Skin epidermis (tissue), 12 donors: ENCODE measurements around the gene RNPS1.

Experiments used
- H3K27ac ChIP-seq, 21 experiments: fragments of 200-600 bp; sonication (generic) in 11 of 21; one replicate each; pipeline ENCODE4 v1.5.0; 2020; ENCODE audit warnings: mild to moderate bottlenecking in 3 of 21, inconsistent platforms in 2 of 21, moderate library complexity in 2 of 21
- H3K4me3 ChIP-seq, 7 experiments: fragments of 200-600 bp; sonication (generic) in 2 of 7; one replicate each; pipeline ENCODE4 v1.5.0; 2020; ENCODE audit warnings: inconsistent platforms in 2 of 7, mild to moderate bottlenecking in 2 of 7, moderate library complexity in 1 of 7

The RNPS1 gene

GRCh38 chr16:2226918-2227317 is 41.0 kb downstream of the RNPS1 start:
- Histone ChIP-seq H3K4me3 (no peak overlapping the region), H3K27ac (peak overlapping the region in 1 of 21 experiments; percentile 41)

GRCh38 chr16:2226245-2226793 is 41.6 kb downstream of the RNPS1 start:
- H3K4me3 ChIP-seq = no peak overlapping the region
- H3K27ac ChIP-seq = peak overlapping the region in 1 of 21 experiments; percentile 10

- H3K4me3 ChIP-seq = peak overlapping the region; percentile 84 to 100 (median 98)
These were observed 43.9 kb downstream of the RNPS1 start for GRCh38 chr16:2223942-2224486.

GRCh38 chr16:2223221-2223941 is 44.5 kb downstream of the RNPS1 start, which contains the start of gene E4F1:
Gene E4F1 (plus strand): TSS chr16:2223591. CDS start chr16:2223614, 23 bp downstream.
- Histone ChIP-seq H3K27ac (peak within 1 kb of the TSS; percentile 71 to 96 (median 89)), H3K4me3 (peak within 1 kb of the TSS; percentile 84 to 100 (median 98))

More at GRCh38 chr16:2223942-2224486, 43.9 kb downstream of the RNPS1 start:
- H3K27ac ChIP-seq = peak overlapping the region; percentile 71 to 96 (median 89)

- no peak overlapping the region for H3K27ac ChIP-seq
- no peak overlapping the region for H3K4me3 ChIP-seq
These were observed 51.6 kb downstream of the RNPS1 start for GRCh38 chr16:2216330-2216729.

GRCh38 chr16:2214719-2214968 is 53.3 kb downstream of the RNPS1 start, which contains the start of gene PGP:
Gene PGP (minus strand): TSS chr16:2214840. CDS start chr16:2214777, 63 bp downstream.
- Histone ChIP-seq H3K27ac (peak within 1 kb of the TSS; percentile 48 to 92 (median 84)), H3K4me3 (peak within 1 kb of the TSS; percentile 58 to 85 (median 78))

- Histone ChIP-seq H3K4me3 (peak overlapping the region; percentile 58 to 85 (median 77)), H3K27ac (peak overlapping the region; percentile 6 to 84 (median 75))
These were observed 53.9 kb downstream of the RNPS1 start for GRCh38 chr16:2213817-2214718.

GRCh38 chr16:2212362-2213324 is 55.3 kb downstream of the RNPS1 start:
- Histone ChIP-seq H3K27ac (peak overlapping the region in 5 of 21 experiments; percentile 5 to 83 (median 26)), H3K4me3 (peak overlapping the region in 4 of 7 experiments; percentile 58 to 85 (median 73))

- peak overlapping the region in 1 of 21 experiments; percentile 5 for H3K27ac ChIP-seq
- no peak overlapping the region for H3K4me3 ChIP-seq
These were observed 56.0 kb downstream of the RNPS1 start for GRCh38 chr16:2211923-2212347.

- no peak within 1 kb of the TSS for H3K27ac ChIP-seq
- no peak within 1 kb of the TSS for H3K4me3 ChIP-seq
These were observed 57.2 kb downstream of the RNPS1 start, which contains the start of gene BRICD5 for GRCh38 chr16:2210386-2211365. Gene BRICD5 (minus strand): TSS chr16:2210863. CDS start chr16:2210833, 30 bp downstream.

- Histone ChIP-seq H3K4me3 (no peak overlapping the region), H3K27ac (no peak overlapping the region)
These were observed 58.0 kb downstream of the RNPS1 start for GRCh38 chr16:2210009-2210332.

- Histone ChIP-seq H3K27ac (no peak overlapping the region), H3K4me3 (no peak overlapping the region)
These were observed 58.5 kb downstream of the RNPS1 start for GRCh38 chr16:2209258-2210008.

GRCh38 chr16:2208772-2209171 is 59.2 kb downstream of the RNPS1 start:
- H3K27ac ChIP-seq = no peak overlapping the region
- H3K4me3 ChIP-seq = no peak overlapping the region

- Histone ChIP-seq H3K27ac (no peak overlapping the region), H3K4me3 (no peak overlapping the region)
These were observed 59.6 kb downstream of the RNPS1 start for GRCh38 chr16:2208308-2208707.

GRCh38 chr16:2207872-2208271 is 60.1 kb downstream of the RNPS1 start:
- no peak overlapping the region for H3K27ac ChIP-seq

GRCh38 chr16:2206780-2207433 is 61.0 kb downstream of the RNPS1 start:
- Histone ChIP-seq H3K27ac (peak overlapping the region in 3 of 21 experiments; percentile 96 to 99 (median 98)), H3K4me3 (no peak overlapping the region)

More at GRCh38 chr16:2207872-2208271, 60.1 kb downstream of the RNPS1 start:
- H3K4me3 ChIP-seq = no peak overlapping the region
